Suprapubic skin (tissue), 4 donors: ENCODE results near the gene TNNT2.

Experiments used
- CTCF ChIP-seq, 2 donors: fragments of 200-600 bp in 1 of 2; fragments of 450-650 bp in 1 of 2; sonication (generic) in 1 of 2; IDR thresholded peaks; one replicate each; pipeline ENCODE4 v1.5.1; 2016 to 2019; ENCODE audit warnings: antibody characterized with exemption in 2 of 2, mild to moderate bottlenecking in 1 of 2, moderate library complexity in 1 of 2
- POLR2A ChIP-seq, 2 donors: fragments of 450-650 bp; IDR thresholded peaks; one replicate each; pipeline ENCODE4 v1.6.1; 2017; ENCODE audit warnings: antibody characterized with exemption in 2 of 2, mild to moderate bottlenecking in 2 of 2, moderate library complexity in 2 of 2
- POLR2AphosphoS5 ChIP-seq, 3 donors: sonication (generic); formaldehyde crosslinking; IDR thresholded peaks; one replicate each; pipeline ENCODE4 v1.6.1; 2017; ENCODE audit warnings: antibody characterized with exemption in 3 of 3

- TF ChIP-seq POLR2AphosphoS5 (IDR thresholded peaks at IDR 0.05) (no peak), CTCF (IDR thresholded peaks at IDR 0.05) (no peak), POLR2A (IDR thresholded peaks at IDR 0.05) (no peak)
Observed at GRCh38 chr1:201322653-201323510, 54.6 kb downstream of the TNNT2 start.
